GM12874 (cell line): ENCODE results near the gene POLA1.

ENCODE experiments used
- TF ChIP-seq, protein P1 (sequence below): IDR thresholded peaks from 2 replicates; pipeline ENCODE4 v1.5.1; 2011; ENCODE audit warnings: low read depth, mild to moderate bottlenecking, control low read depth, low read length, moderate library complexity; ENCODE audit not compliant: insufficient read depth

Gene POLA1

DNA sequence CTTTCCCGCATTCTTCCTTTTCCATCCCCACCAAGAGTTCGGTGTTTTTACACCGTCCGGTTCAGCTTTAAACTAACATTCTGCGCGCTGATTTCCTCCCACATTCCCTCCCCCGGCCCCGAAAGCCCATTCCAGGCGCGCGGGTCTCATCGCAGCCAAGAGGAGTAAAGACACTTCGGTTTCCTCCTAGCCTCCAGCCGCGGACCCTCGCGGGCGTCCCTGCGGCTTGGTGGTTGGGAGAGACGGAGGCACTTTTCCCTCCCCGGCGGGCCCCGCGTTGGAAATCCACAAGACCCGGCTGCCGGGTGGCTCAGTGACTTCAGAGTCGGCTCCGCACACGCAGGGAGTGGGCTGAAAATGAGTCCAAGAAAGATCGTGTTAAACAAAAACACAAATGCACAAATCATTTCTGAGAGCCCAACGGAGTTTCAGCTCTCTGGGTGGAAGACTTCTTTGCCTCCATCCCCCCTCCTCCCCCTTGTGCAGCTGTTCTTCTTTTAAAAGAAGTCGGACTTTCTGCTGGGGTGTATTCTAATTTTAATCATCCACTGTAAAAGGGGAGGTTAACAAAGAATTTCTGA, 324.0 kb downstream of the POLA1 start:
- TF ChIP-seq, protein P1, sequence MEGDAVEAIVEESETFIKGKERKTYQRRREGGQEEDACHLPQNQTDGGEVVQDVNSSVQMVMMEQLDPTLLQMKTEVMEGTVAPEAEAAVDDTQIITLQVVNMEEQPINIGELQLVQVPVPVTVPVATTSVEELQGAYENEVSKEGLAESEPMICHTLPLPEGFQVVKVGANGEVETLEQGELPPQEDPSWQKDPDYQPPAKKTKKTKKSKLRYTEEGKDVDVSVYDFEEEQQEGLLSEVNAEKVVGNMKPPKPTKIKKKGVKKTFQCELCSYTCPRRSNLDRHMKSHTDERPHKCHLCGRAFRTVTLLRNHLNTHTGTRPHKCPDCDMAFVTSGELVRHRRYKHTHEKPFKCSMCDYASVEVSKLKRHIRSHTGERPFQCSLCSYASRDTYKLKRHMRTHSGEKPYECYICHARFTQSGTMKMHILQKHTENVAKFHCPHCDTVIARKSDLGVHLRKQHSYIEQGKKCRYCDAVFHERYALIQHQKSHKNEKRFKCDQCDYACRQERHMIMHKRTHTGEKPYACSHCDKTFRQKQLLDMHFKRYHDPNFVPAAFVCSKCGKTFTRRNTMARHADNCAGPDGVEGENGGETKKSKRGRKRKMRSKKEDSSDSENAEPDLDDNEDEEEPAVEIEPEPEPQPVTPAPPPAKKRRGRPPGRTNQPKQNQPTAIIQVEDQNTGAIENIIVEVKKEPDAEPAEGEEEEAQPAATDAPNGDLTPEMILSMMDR, result no peak

GRCh38 chrX:25018682-25019081, 325.0 kb downstream of the POLA1 start:
- TF ChIP-seq, protein P1, result no peak

- TF ChIP-seq, protein P1, result no peak
Measured at GRCh38 chrX:25019707-25020390, 326.1 kb downstream of the POLA1 start.

GRCh38 chrX:25020391-25020904, 326.7 kb downstream of the POLA1 start:
- TF ChIP-seq, protein P1, result no peak

GRCh38 chrX:25020905-25021449, 327.3 kb downstream of the POLA1 start:
- TF ChIP-seq, protein P1, result peak; percentile 79

DNA sequence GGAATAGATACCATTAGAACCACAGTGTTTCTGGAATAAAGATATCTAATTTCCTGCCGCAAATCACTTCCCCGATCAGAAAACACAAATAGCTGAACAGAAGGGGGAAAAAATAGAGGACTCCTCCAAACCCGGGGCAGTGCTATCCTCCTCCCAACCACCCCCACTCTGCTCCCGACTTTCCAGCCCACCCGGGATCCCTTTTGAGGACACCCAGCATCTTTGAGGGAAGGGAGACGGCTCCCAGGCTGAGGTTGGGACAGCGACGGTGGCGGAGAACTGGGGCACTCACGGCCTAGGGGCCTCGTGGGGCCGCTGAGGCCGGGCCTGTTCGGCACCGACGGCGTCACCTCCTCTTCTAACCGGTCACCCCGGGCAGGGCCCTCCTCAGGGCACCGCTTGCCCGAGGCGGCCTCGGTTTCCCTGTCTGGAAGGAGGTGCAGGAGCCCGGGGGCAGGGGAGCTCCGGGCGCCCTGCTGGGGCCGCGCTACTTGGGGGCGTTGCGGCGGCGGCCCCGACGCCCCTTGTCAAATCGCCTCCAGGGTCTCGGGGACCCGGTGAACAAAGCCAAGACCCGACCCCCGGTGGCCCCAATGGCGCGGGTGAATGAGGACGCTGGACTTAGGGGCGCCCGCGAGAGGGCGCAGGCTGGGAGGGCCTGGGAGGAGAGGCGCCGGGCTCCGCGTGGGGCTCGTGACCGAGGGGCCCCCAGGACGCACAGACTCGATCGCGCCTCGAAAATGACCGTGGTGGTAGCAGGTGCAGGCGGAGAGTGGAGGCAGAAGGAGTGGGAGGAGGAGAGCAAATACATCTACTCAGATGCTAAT, 329.0 kb downstream of the POLA1 start:
- TF ChIP-seq, protein P1, result 0 out of 2 replicates have a peak, but pooled peaks have one; percentile 18

- TF ChIP-seq, protein P1, result no peak
Measured at GRCh38 chrX:25023908-25024307, 330.2 kb downstream of the POLA1 start.
